GM12873 (cell line): ENCODE results near the gene CIAO3.
A peak's percentile ranks its signal among the peaks of the same experiment; 100 is the strongest.

Experiments used
- CTCF ChIP-seq: IDR thresholded peaks from 2 replicates; pipeline ENCODE4 v1.5.1; 2012; ENCODE audit warnings: low read depth, mild to moderate bottlenecking, moderate library complexity, low read length, control low read depth; ENCODE audit not compliant: insufficient read depth; ENCODE audit errors: missing control alignments

Gene CIAO3

GRCh38 chr16:785563-786535, 45.1 kb upstream of the CIAO3 start:
- peak; percentile 86 for TF ChIP-seq CTCF

GRCh38 chr16:784431-784830, 43.6 kb upstream of the CIAO3 start:
- TF ChIP-seq CTCF = no peak

GRCh38 chr16:783404-784161, 42.8 kb upstream of the CIAO3 start:
- TF ChIP-seq CTCF = no peak

GRCh38 chr16:782766-783403, 42.1 kb upstream of the CIAO3 start:
- TF ChIP-seq CTCF = no peak

- TF ChIP-seq CTCF = no peak
Measured at GRCh38 chr16:782258-782657, 41.5 kb upstream of the CIAO3 start.

GRCh38 chr16:781346-782010, 40.7 kb upstream of the CIAO3 start:
- no peak for TF ChIP-seq CTCF
